Suprapubic skin (tissue), 3 donors: ENCODE measurements around the gene IQCB1.

Experiments used
- CTCF ChIP-seq, 2 donors: fragments of 200-600 bp in 1 of 2; fragments of 450-650 bp in 1 of 2; sonication (generic) in 1 of 2; IDR thresholded peaks; one replicate each; pipeline ENCODE4 v1.5.1; 2016 to 2019; ENCODE audit warnings: antibody characterized with exemption in 2 of 2, mild to moderate bottlenecking in 1 of 2, moderate library complexity in 1 of 2
- EP300 ChIP-seq: sonication (generic); formaldehyde crosslinking; IDR thresholded peaks from one replicate; pipeline ENCODE4 v1.6.1; 2017; ENCODE audit warnings: antibody characterized with exemption

GRCh38 chr3:121758727-121759450 lies 76.0 kb downstream of the IQCB1 start:
- TF ChIP-seq CTCF (IDR thresholded peaks at IDR 0.05), result no peak
- no peak for TF ChIP-seq EP300
